CD4-positive, alpha-beta T cell (primary cell): ENCODE results near the gene LCT. TPM values are rescaled to one million over a fixed set of nuclear protein-coding genes. Genes with fewer than 3 reads are reported as not detected.

ENCODE experiments used
- ATAC-seq: fragments of 200-7000 bp; cut with Tn5 transposase; one replicate; pipeline ENCODE4 v1.10.0; 2022; ENCODE audit warnings: mild to moderate bottlenecking; ENCODE audit not compliant: poor library complexity
- CTCF ChIA-PET: fragments of 350-600 bp; sonication (Branson Sonifier 250); formaldehyde crosslinking; loops from one replicate; lab custom pipeline; 2021; ENCODE audit warnings: antibody characterized with exemption, inconsistent platforms; lab: Charles Lee
- POLR2A ChIA-PET: fragments of 350-600 bp; sonication (Branson Sonifier 250); formaldehyde crosslinking; loops from one replicate; lab custom pipeline; 2021; ENCODE audit warnings: antibody characterized with exemption, inconsistent platforms; lab: Charles Lee
- DNase-seq, 14 experiments: peaks; one replicate each; pipeline ENCODE4 v3.0.0-alpha.2; 2013 to 2020; ENCODE audit warnings: mixed read lengths in 2 of 14
- H3K27ac ChIP-seq, 2 donors: one replicate each; pipeline versions ENCODE4 v1.5.1 to v1.7.0; 2013; ENCODE audit warnings: low read length in 2 of 2, low read depth in 1 of 2, mild to moderate bottlenecking in 1 of 2
- H3K27me3 ChIP-seq, 2 experiments: 1 replicate in 1 of 2; 2 replicates in 1 of 2; pipeline versions ENCODE4 v1.6.1 to v1.7.0; 2013; ENCODE audit warnings: low read length in 2 of 2, control low read depth in 1 of 2, mild to moderate bottlenecking in 1 of 2, moderate library complexity in 1 of 2; ENCODE audit not compliant: insufficient read depth in 2 of 2, control insufficient read depth in 1 of 2
- H3K36me3 ChIP-seq: one replicate; pipeline ENCODE4 v1.6.1; 2013; ENCODE audit warnings: low read length, control low read depth; ENCODE audit not compliant: insufficient read depth
- H3K4me1 ChIP-seq: one replicate; pipeline ENCODE4 v1.6.1; 2013; ENCODE audit warnings: low read length, control low read depth; ENCODE audit not compliant: insufficient read depth
- H3K4me3 ChIP-seq: one replicate; pipeline ENCODE4 v1.5.1; 2013; ENCODE audit warnings: mild to moderate bottlenecking, low read length, moderate library complexity
- H3K9me3 ChIP-seq, 2 experiments: 1 replicate in 1 of 2; 2 replicates in 1 of 2; pipeline versions ENCODE4 v1.6.1 to v1.7.0; 2013; ENCODE audit warnings: low read length in 2 of 2, mild to moderate bottlenecking in 2 of 2, control low read depth in 1 of 2, moderate library complexity in 1 of 2; ENCODE audit not compliant: control insufficient read depth in 1 of 2, insufficient read depth in 1 of 2
- H3K27ac Mint-ChIP-seq: one replicate; pipeline ENCODE4 v1.8.0; 2020; ENCODE audit warnings: mixed read lengths
- H3K27me3 Mint-ChIP-seq: one replicate; pipeline ENCODE4 v1.8.0; 2021; ENCODE audit warnings: mixed read lengths
- H3K36me3 Mint-ChIP-seq: one replicate; pipeline ENCODE4 v1.8.0; 2021; ENCODE audit warnings: low read depth, mixed read lengths
- H3K4me1 Mint-ChIP-seq: one replicate; pipeline ENCODE4 v1.8.0; 2021; ENCODE audit warnings: low read depth, mixed read lengths
- H3K4me3 Mint-ChIP-seq: one replicate; pipeline ENCODE4 v1.8.0; 2020; ENCODE audit warnings: mild to moderate bottlenecking, mixed read lengths
- H3K9me3 Mint-ChIP-seq: one replicate; pipeline ENCODE4 v1.8.0; 2020; ENCODE audit warnings: mixed read lengths
- CTCF ChIP-seq: fragments of 200-600 bp; IDR thresholded peaks from one replicate; pipeline ENCODE4 v1.8.0; 2022; ENCODE audit warnings: antibody characterized with exemption, mild to moderate bottlenecking
- intact Hi-C, 2 experiments: fragments of 100-400 bp; cut with DNase I in 1 of 2; cut with micrococcal nuclease in 1 of 2; formaldehyde crosslinking; loops; one replicate each; pipeline versions ENCODE4 v1.15.1 to v1.9.0; 2023 to 2025; cut with DNase I, micrococcal nuclease
- total RNA-seq, 174 experiments: library from RNA in 2 of 174; stranded (reverse) in 2 of 174; gene quantifications; one replicate each; pipeline ENCODE4 v1.2.3 and lab custom pipeline; 2021 to 2026

Gene LCT
- total RNA-seq, 2 experiments from 2014 or later = 0.06 TPM; not detected in 1

GRCh38 chr2:135831180-135831812, 5.7 kb downstream of the LCT start:
- H3K9me3 Mint-ChIP-seq = no peaks in the 10 kb centered on the region
- no peaks in the 10 kb centered on the region for H3K27me3 Mint-ChIP-seq
- Histone ChIP-seq H3K4me3 (no peak overlapping the region), H3K36me3 (no peaks in the 10 kb centered on the region), H3K9me3 (no peaks in the 10 kb centered on the region), H3K27ac (no peak overlapping the region), H3K27me3 (no peaks in the 10 kb centered on the region), H3K4me1 (no peaks in the 10 kb centered on the region)
- ChIA-PET POLR2A (no interaction called here), CTCF (no interaction called here)
- no peak for TF ChIP-seq CTCF
- ATAC-seq (no peak), DNase-seq (no peak)
- intact Hi-C loops = no loop called here
- H3K4me3 Mint-ChIP-seq = no peak overlapping the region
- no peaks in the 10 kb centered on the region for H3K36me3 Mint-ChIP-seq
- H3K4me1 Mint-ChIP-seq = peaks cover 5% of the 10 kb centered on the region
- no peak overlapping the region for H3K27ac Mint-ChIP-seq

DNA sequence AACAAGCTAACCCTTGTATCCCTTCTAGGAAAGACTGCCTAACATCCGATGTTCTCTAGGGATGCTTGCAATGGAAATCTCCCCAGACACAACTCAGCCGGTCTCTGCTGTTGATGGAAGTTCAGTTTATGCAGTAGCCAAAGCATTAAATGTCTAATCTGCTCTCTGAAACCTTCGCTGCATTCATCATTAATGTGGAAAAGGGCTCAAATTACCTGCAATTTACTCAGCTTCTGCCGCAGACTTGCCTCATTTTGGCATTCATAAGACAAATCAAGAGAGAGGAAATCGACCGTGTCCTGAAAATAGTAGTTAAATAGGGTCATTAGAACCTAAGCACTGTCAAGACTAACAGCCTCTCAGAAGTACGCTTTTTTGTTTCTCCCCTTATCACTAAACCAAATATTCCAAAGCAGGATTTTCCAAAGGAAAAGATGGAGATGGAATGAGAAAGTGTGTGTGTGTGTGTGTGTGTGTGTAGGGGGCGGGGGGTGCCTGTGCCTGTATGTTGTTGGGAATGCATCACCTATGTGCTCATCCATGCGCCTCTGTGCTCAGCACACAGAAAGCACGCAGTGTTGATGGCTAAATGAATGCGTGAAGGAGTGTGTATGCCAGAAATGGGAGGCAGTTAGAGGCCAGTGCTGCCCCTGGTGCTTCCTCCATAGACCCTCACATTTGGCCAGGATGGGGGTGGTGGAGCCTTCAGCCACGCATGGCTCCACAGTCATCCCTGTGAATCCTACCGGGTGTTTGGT, 7.4 kb downstream of the LCT start:
- Mint-ChIP-seq H3K36me3 (no peaks in the 10 kb centered on the region), H3K9me3 (no peaks in the 10 kb centered on the region), H3K4me3 (no peak overlapping the region), H3K4me1 (no peaks in the 10 kb centered on the region), H3K27ac (no peak overlapping the region), H3K27me3 (no peaks in the 10 kb centered on the region)
- H3K27ac ChIP-seq = no peak overlapping the region
- intact Hi-C loops = no loop called here
- ChIA-PET POLR2A (no interaction called here), CTCF (no interaction called here)
- ATAC-seq = no peak
- H3K36me3 ChIP-seq = no peaks in the 10 kb centered on the region
- no peak for DNase-seq
- H3K9me3 ChIP-seq = no peaks in the 10 kb centered on the region
- no peaks in the 10 kb centered on the region for H3K4me1 ChIP-seq
- H3K27me3 ChIP-seq = no peaks in the 10 kb centered on the region
- no peak overlapping the region for H3K4me3 ChIP-seq
- no peak for TF ChIP-seq CTCF

DNA sequence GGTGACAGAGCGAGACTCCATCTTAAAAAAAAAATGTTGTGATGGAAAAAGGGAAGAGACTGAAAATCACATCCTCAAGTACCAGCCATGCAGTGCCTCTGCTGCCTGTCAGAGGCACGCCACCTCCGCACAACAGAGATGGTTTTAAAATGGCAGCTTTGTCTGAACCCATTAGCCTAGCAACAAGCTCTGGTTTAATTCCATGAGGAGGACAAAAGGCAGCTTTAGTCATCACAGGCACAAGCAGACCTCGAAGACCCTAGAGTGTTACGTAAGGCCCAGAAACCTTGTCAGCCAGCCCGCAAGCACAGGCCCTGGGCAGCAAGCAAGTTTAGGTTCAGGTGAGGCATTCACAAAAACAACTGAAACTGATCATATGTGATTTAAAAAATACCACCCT, 10.4 kb downstream of the LCT start:
- no peaks in the 10 kb centered on the region for H3K4me1 ChIP-seq
- intact Hi-C loops = no loop called here

More for the DNA sequence above, 10.4 kb downstream of the LCT start:
- no peaks in the 10 kb centered on the region for H3K36me3 Mint-ChIP-seq
- no peak overlapping the region for H3K27ac ChIP-seq
- H3K27me3 ChIP-seq = no peaks in the 10 kb centered on the region
- H3K4me3 ChIP-seq = no peak overlapping the region
- CTCF ChIA-PET = no interaction called here
- H3K27ac Mint-ChIP-seq = no peak overlapping the region
- no peaks in the 10 kb centered on the region for H3K4me1 Mint-ChIP-seq
- POLR2A ChIA-PET = no interaction called here
- no peaks in the 10 kb centered on the region for H3K36me3 ChIP-seq
- peaks cover 5 to 11% of the 10 kb centered on the region in 2 experiments for H3K9me3 ChIP-seq
- no peak overlapping the region for H3K4me3 Mint-ChIP-seq
- TF ChIP-seq CTCF = no peak
- DNase-seq (no peak), ATAC-seq (no peak)
- H3K9me3 Mint-ChIP-seq = peaks cover 7% of the 10 kb centered on the region
- H3K27me3 Mint-ChIP-seq = no peaks in the 10 kb centered on the region
